Type B pancreatic cell (in vitro differentiated cells): ENCODE data around the gene SPRR5. TPM values are rescaled to one million over a fixed set of nuclear protein-coding genes. Genes with fewer than 3 reads are reported as not detected.

Experiments used
- DNase-seq: peaks from one replicate; pipeline ENCODE4 v3.0.0; 2021; ENCODE audit warnings: mixed read lengths; ENCODE audit not compliant: unreplicated experiment; ENCODE audit errors: extremely low spot score
- H3K27ac Mint-ChIP-seq: 2 replicates; pipeline ENCODE4 v1.8.0; 2021; ENCODE audit warnings: mild to moderate bottlenecking, mixed read lengths
- H3K27me3 Mint-ChIP-seq: 2 replicates; pipeline ENCODE4 v1.8.0; 2021; ENCODE audit warnings: mixed read lengths
- H3K36me3 Mint-ChIP-seq: 2 replicates; pipeline ENCODE4 v1.8.0; 2021; ENCODE audit warnings: mixed read lengths
- H3K4me1 Mint-ChIP-seq: one replicate; pipeline ENCODE4 v1.8.0; 2021; ENCODE audit warnings: mixed read lengths; ENCODE audit not compliant: unreplicated experiment
- H3K4me3 Mint-ChIP-seq: 2 replicates; pipeline ENCODE4 v1.8.0; 2021; ENCODE audit warnings: mild to moderate bottlenecking, mixed read lengths
- H3K9me3 Mint-ChIP-seq: 2 replicates; pipeline ENCODE4 v1.8.0; 2021; ENCODE audit warnings: mixed read lengths
- total RNA-seq: library from RNA; stranded (reverse); gene quantifications from 2 replicates; pipeline ENCODE4 v1.2.1, GENCODE V29; 2021; ENCODE audit warnings: low replicate concordance
- TF ChIP-seq, protein P1 (sequence below): fragments of 200-600 bp; sonication (generic); conservative IDR thresholded peaks from 2 replicates; pipeline ENCODE4 v1.5.0; 2021; ENCODE audit warnings: antibody characterized with exemption, mild to moderate bottlenecking

Gene SPRR5
- total RNA-seq, 1 donor from 2014 or later: not detected

- no peaks in the 10 kb centered on the region for H3K27me3 Mint-ChIP-seq
- H3K9me3 Mint-ChIP-seq: peaks cover 13% of the 10 kb centered on the region
- no peak overlapping the region for H3K27ac Mint-ChIP-seq
- no peaks in the 10 kb centered on the region for H3K4me1 Mint-ChIP-seq
- H3K36me3 Mint-ChIP-seq: no peaks in the 10 kb centered on the region
- H3K4me3 Mint-ChIP-seq: no peak overlapping the region
- no peak for DNase-seq
- TF ChIP-seq, protein P1, sequence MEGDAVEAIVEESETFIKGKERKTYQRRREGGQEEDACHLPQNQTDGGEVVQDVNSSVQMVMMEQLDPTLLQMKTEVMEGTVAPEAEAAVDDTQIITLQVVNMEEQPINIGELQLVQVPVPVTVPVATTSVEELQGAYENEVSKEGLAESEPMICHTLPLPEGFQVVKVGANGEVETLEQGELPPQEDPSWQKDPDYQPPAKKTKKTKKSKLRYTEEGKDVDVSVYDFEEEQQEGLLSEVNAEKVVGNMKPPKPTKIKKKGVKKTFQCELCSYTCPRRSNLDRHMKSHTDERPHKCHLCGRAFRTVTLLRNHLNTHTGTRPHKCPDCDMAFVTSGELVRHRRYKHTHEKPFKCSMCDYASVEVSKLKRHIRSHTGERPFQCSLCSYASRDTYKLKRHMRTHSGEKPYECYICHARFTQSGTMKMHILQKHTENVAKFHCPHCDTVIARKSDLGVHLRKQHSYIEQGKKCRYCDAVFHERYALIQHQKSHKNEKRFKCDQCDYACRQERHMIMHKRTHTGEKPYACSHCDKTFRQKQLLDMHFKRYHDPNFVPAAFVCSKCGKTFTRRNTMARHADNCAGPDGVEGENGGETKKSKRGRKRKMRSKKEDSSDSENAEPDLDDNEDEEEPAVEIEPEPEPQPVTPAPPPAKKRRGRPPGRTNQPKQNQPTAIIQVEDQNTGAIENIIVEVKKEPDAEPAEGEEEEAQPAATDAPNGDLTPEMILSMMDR: no peak
Observed at GRCh38 chr1:152959273-152959672, 12.3 kb downstream of the SPRR5 start.

GRCh38 chr1:152959801-152960451 lies 12.9 kb downstream of the SPRR5 start:
- Mint-ChIP-seq H3K27ac (no peak overlapping the region), H3K4me1 (no peaks in the 10 kb centered on the region), H3K4me3 (no peak overlapping the region), H3K36me3 (no peaks in the 10 kb centered on the region), H3K27me3 (no peaks in the 10 kb centered on the region), H3K9me3 (peaks cover 13% of the 10 kb centered on the region)
- no peak for DNase-seq
- TF ChIP-seq, protein P1: no peak

DNA sequence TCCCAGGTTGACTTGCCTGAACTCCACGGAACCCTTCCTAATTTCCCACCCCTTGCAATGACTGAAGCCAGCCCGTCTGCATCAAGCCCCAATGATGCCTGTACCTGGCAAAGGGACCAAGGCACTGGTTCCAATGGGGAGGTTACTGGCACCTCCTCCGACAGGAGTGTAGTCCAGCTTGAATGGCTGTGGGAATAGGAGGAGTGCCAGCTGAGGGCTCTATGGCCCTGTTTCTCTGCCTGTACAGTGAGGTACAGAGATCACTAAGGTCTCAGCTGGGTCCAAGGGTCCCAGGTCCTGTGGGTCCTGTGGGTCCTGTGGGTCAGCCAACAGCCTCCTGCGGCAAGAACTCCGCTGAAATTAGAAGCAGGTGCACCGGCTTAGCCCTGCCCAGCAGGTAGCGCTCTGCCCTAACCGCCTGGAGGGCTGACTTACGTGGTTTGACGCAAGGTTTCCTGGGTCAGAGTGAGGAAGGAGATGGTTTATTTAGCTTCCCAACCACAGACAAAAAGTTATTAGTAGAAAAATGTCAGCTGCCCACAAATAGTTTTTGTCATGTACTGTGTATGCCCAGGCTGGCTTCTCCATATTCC lies 13.5 kb downstream of the SPRR5 start:
- Mint-ChIP-seq H3K4me1 (no peaks in the 10 kb centered on the region), H3K27ac (no peak overlapping the region), H3K9me3 (peaks cover 13% of the 10 kb centered on the region), H3K36me3 (no peaks in the 10 kb centered on the region), H3K4me3 (no peak overlapping the region), H3K27me3 (no peaks in the 10 kb centered on the region)
- DNase-seq: no peak
- TF ChIP-seq, protein P1: no peak

DNA sequence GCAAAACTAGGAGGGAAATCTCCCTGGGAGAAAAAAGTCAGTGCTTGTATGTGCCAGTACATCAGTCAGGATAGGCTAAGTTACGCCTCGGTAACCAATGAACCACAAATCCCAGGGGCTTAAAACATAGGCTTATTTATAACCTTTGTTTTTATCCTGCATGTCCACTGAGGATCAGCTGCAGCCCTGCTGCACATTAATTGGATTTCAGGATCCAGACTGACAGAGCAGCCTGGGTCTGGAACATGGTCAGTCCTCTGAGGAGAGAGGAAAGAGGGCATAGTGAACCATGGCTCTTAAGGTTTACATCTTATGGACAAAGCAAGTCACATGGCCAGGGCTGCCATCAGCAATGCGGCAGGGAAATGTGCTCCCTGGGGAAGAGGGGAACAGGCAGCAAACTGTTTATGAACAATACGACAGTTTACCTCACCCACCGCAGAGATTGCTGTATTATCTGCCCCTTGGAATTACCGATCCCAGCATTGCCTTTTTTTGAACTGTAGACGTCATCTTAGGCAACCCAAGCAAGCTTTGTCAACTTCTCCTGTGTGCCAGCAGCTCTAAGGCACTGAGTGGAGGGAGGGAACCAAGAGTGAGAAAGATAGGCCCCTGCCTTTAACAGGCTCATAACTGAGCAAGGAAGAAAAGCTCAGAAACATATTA lies 14.4 kb downstream of the SPRR5 start:
- Mint-ChIP-seq H3K27me3 (no peaks in the 10 kb centered on the region), H3K27ac (no peak overlapping the region), H3K9me3 (peaks cover 13% of the 10 kb centered on the region), H3K4me1 (no peaks in the 10 kb centered on the region), H3K4me3 (no peak overlapping the region), H3K36me3 (no peaks in the 10 kb centered on the region)
- TF ChIP-seq, protein P1: no peak
- no peak for DNase-seq

GRCh38 chr1:152962876-152963415 lies 15.9 kb downstream of the SPRR5 start:
- no peak for DNase-seq
- Mint-ChIP-seq H3K4me1 (no peaks in the 10 kb centered on the region), H3K9me3 (peaks cover 13% of the 10 kb centered on the region), H3K36me3 (no peaks in the 10 kb centered on the region), H3K27me3 (no peaks in the 10 kb centered on the region), H3K27ac (no peak overlapping the region), H3K4me3 (no peak overlapping the region)
- TF ChIP-seq, protein P1: no peak
